ENCODE measurements around the gene RSPH10B2. TPM values are rescaled to one million over a fixed set of nuclear protein-coding genes. Genes with fewer than 3 reads are reported as not detected.
"Not testable (repeated sequence)": the region's sequence is repeated elsewhere in the genome, so short reads cannot be mapped to it uniquely, and the experiment has no call there.

RSPH10B2 gene
- total RNA-seq, 1 experiment from 2014 or later, result 0.33 TPM

DNA sequence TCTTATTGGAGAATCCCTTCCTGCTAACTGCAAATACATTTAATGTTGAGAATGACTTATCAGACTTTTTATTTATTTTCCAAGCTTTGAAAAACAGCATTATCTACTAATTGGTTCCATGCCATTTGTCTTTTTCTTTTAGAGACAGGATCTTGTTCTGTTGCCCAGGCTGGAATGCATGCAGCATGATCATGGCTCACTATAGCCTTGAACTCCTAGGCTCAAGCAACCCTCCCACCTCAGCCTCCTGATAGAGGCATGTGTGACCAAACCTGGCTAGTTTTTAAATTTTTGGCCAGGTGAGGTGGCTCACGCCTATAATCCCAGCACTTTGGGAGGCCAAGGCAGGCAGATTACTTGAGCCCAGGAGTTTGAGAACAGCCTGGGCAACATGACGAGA, 59.1 kb downstream of the RSPH10B2 start:
- not testable (repeated sequence) for H3K4me2 ChIP-seq (ENCODE audit: insufficient read depth, insufficient read length, low read length); H2AFZ ChIP-seq (ENCODE audit: low read length); H3K14ac ChIP-seq (ENCODE audit: insufficient read depth, low read length); H2BK15ac ChIP-seq (ENCODE audit: low read depth, low read length); H3K27ac ChIP-seq (ENCODE audit: insufficient read length, low read depth, low read length); H3K4me3 Mint-ChIP-seq; H3K79me1 ChIP-seq (ENCODE audit: insufficient read depth, low read depth, low read length, poor library complexity, severe bottlenecking); H3K4me1 Mint-ChIP-seq; H2BK5ac ChIP-seq (ENCODE audit: insufficient read length, low read length); H4K5ac ChIP-seq (ENCODE audit: insufficient read length, low read depth, low read length); H2AK5ac ChIP-seq (ENCODE audit: insufficient read length, low read length); H3K9me3 Mint-ChIP-seq; H3K18ac ChIP-seq (ENCODE audit: insufficient read length, low read depth, low read length); H3K27me3 Mint-ChIP-seq (ENCODE audit: low read depth); H3K79me2 ChIP-seq (ENCODE audit: insufficient read depth, low read length); H3K27ac Mint-ChIP-seq; H3T11ph ChIP-seq (ENCODE audit: low read length); DNase-seq; H3K9me3 ChIP-seq (ENCODE audit: control insufficient read depth, low read depth, low read length); H3K23ac ChIP-seq (ENCODE audit: insufficient read length, low read depth, low read length); H2BK20ac ChIP-seq (ENCODE audit: low read depth, low read length, poor library complexity, severe bottlenecking); H4K8ac ChIP-seq (replicated peaks; ENCODE audit: insufficient read length, low read depth, low read length); H3K56ac ChIP-seq (ENCODE audit: insufficient read length, low read depth, low read length); H2BK12ac ChIP-seq (ENCODE audit: insufficient read length, low read depth, low read length); H3K23me2 ChIP-seq (ENCODE audit: insufficient read length, low read depth, low read length, poor library complexity, severe bottlenecking); H3K27me3 ChIP-seq (ENCODE audit: insufficient read depth, low read length); H3K4ac ChIP-seq (ENCODE audit: low read depth, low read length); H4K91ac ChIP-seq (ENCODE audit: insufficient read length, low read depth, low read length); H2BK120ac ChIP-seq (ENCODE audit: low read depth, low read length, poor library complexity, severe bottlenecking); H3K9ac ChIP-seq (ENCODE audit: extremely low read depth, insufficient read length, low read length); H3K4me1 ChIP-seq (ENCODE audit: insufficient read depth, low read length); H4K20me1 ChIP-seq (ENCODE audit: control insufficient read depth, insufficient read depth, insufficient read length)
- WGBS (ENCODE audit: extremely low coverage, insufficient read length, low lambda C conversion rate), result no CpG with 5 or more reads among the region's 2 CpGs
- H3K36me3 Mint-ChIP-seq (ENCODE audit: insufficient read depth in 1 of 3, low read depth in 3 of 3), result peaks cover 7 to 34% (median 25%) of the 10 kb centered on the region in 3 experiments; a peak in 6 of 7 replicates

- H3K4me3 Mint-ChIP-seq, result not testable (repeated sequence)
- H3K36me3 Mint-ChIP-seq (ENCODE audit: insufficient read depth in 1 of 3, low read depth in 3 of 3), result peaks cover 7 to 43% (median 32%) of the 10 kb centered on the region in 3 experiments; a peak in 6 of 7 replicates
These were observed 61.6 kb downstream of the RSPH10B2 start for GRCh38 chr7:6815470-6815869.

More at GRCh38 chr7:6815470-6815869, 61.6 kb downstream of the RSPH10B2 start:
- H3K9me3 Mint-ChIP-seq; H2BK120ac ChIP-seq (ENCODE audit: low read depth, low read length, poor library complexity, severe bottlenecking); H3K27me3 ChIP-seq (ENCODE audit: insufficient read depth, low read length); H3K79me1 ChIP-seq (ENCODE audit: insufficient read depth, low read depth, low read length, poor library complexity, severe bottlenecking); H2BK20ac ChIP-seq (ENCODE audit: low read depth, low read length, poor library complexity, severe bottlenecking); H4K91ac ChIP-seq (ENCODE audit: insufficient read length, low read depth, low read length); H3K14ac ChIP-seq (ENCODE audit: insufficient read depth, low read length); H3K9ac ChIP-seq (ENCODE audit: extremely low read depth, insufficient read length, low read length); H2BK12ac ChIP-seq (ENCODE audit: insufficient read length, low read depth, low read length); H3K4ac ChIP-seq (ENCODE audit: low read depth, low read length); H3K9me3 ChIP-seq (ENCODE audit: control insufficient read depth, low read depth, low read length); H3K4me1 ChIP-seq (ENCODE audit: insufficient read depth, low read length); H3K18ac ChIP-seq (ENCODE audit: insufficient read length, low read depth, low read length); H3K4me2 ChIP-seq (ENCODE audit: insufficient read depth, insufficient read length, low read length); H3K79me2 ChIP-seq (ENCODE audit: insufficient read depth, low read length); H2AK5ac ChIP-seq (ENCODE audit: insufficient read length, low read length); H2BK5ac ChIP-seq (ENCODE audit: insufficient read length, low read length); H3K27me3 Mint-ChIP-seq (ENCODE audit: low read depth); H3K23me2 ChIP-seq (ENCODE audit: insufficient read length, low read depth, low read length, poor library complexity, severe bottlenecking); H3T11ph ChIP-seq (ENCODE audit: low read length); H4K20me1 ChIP-seq (ENCODE audit: control insufficient read depth, insufficient read depth, insufficient read length); H4K5ac ChIP-seq (ENCODE audit: insufficient read length, low read depth, low read length); H2BK15ac ChIP-seq (ENCODE audit: low read depth, low read length); H4K8ac ChIP-seq (replicated peaks; ENCODE audit: insufficient read length, low read depth, low read length); H3K27ac ChIP-seq (ENCODE audit: insufficient read length, low read depth, low read length); H2AFZ ChIP-seq (ENCODE audit: low read length); H3K23ac ChIP-seq (ENCODE audit: insufficient read length, low read depth, low read length); H3K27ac Mint-ChIP-seq; H3K56ac ChIP-seq (ENCODE audit: insufficient read length, low read depth, low read length); DNase-seq; H3K4me1 Mint-ChIP-seq: not testable (repeated sequence)
- WGBS (ENCODE audit: extremely low coverage, insufficient read length, low lambda C conversion rate), result no CpG with 5 or more reads among the region's 7 CpGs

Data from H9 (cell line).